NCI-H2029 treated with DMSO at 0.1 percent for 48 hours (cell line): ENCODE data around the gene SHANK1.
"Not testable (repeated sequence)": the region's sequence is repeated elsewhere in the genome, so short reads cannot be mapped to it uniquely, and the experiment has no call there.

Experiments used
- DNase-seq: peaks from one replicate; lab custom pipeline; 2025; lab: John Stamatoyannopoulos, UW

The SHANK1 gene

DNA sequence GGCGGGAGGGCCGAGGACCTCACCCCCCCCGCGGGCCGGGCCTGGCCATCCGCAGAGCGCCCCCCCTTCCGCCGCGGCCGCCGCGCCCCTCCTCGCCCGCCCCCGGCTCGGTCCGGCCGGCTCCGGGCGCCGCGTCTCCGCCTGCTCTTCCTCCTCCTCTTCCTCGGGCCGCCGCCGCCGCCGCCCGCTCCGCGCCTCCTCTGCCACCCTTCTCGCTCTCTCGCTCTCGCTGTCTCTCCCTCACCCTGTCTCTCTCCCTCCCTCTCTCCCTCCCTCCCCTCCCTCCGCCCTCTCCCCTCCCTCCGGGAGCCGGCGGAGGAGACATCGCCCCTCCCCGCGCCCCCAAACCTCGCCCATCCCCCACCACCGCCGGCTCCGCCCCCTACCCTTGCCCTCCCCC is at the start of gene SHANK1:
TSS of gene SHANK1 (minus strand) at position 237 of the 400 bp plus-strand sequence. CDS start 2,883 bp downstream, outside the sequence.
- DNase-seq = no peak

DNA sequence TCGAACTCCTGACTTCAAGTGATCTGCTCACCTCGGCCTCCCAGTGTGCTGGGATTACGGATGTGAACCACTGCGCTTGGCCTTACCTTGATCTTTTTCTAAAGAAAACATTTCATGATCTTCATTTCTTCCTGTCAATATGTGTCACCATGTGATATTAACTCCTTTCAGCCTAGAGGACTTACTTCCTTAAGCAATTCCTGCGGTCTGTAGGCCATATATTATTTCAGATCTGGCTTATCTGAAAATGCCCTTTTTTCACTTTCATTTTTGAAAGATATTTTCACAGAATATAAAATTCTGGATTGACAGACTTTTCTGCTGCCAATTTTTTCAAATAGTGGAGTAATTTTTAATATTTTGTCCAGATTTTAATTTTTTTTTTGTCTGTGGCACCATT is 48.7 kb upstream of the SHANK1 start:
- DNase-seq = no peak

DNA sequence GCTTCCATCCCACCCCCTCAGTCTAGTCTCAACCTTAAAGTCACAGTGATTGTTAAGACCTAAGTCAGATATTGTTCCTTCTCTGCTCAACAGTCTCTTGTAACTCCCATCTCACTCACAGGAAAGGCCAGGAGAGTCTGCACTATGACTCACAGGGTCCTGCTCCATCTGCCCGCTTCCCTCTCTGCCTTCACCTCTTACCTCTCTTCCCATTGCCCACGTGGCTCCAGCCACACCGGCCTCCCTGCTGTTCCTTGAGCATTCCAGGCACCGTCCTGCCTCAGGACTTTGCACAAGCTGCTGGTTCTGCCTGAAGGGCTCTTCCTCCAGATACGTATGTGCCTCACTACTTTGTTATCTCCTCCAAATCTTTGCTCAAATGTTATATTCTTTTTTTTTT is 47.7 kb upstream of the SHANK1 start:
- not testable (repeated sequence) for DNase-seq

DNA sequence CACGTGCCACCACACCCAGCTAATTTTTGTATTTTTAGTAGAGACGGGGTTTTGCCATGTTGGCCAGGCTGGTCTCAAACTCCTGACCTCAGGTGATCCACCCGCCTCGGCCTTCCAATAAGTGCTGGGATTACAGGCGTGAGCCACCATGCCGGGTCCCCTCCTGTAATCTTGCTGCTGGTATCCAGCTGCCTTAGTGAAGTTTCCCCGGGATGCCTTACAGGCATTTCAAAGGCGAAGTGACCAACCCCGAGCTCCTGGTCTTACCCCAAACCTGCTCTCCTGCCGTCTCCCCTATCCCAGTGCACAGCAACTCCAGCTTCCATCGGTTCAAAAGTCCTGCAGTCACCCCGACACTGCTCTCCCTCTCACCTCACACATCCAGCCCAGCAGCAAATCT is 47.1 kb upstream of the SHANK1 start:
- not testable (repeated sequence) for DNase-seq

DNA sequence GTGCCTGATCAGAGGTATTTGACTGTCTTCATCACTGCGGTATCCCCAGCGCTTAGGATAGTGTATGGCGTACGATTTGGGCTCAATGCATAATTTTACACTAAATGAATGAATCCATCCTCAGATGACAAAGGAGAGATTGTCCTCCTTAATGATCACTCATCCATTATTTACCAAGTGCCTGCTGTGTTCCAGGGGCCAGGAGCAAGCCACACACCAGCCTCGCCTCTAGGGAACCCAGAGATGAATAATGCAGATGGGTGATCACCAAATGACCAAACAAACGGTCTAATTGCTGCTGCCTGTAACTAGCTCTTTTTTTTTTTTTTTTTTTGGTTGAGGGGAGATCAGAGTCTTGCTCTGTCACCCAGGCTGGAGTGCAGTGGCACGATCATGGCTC is 44.8 kb upstream of the SHANK1 start:
- no peak for DNase-seq

DNA sequence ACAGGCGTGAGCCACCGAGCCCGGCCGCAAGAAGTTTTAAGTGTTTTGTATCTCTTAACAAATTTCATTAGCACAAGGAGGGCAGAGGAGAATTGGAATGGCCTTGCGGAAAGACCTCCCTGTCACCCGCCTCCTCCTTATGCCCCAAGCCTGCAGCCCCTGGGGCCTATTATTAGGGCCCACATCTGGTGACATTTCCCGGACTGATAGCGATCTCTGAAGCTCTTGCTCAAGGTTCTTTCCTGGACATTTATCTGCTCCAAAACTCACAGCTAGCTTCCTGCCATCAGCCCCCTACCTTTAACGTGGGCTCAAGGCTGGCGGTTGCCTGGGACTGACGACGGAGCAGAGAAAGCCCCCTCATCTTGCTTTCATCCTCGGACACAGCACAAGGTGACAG is 43.9 kb upstream of the SHANK1 start:
- not testable (repeated sequence) for DNase-seq

DNA sequence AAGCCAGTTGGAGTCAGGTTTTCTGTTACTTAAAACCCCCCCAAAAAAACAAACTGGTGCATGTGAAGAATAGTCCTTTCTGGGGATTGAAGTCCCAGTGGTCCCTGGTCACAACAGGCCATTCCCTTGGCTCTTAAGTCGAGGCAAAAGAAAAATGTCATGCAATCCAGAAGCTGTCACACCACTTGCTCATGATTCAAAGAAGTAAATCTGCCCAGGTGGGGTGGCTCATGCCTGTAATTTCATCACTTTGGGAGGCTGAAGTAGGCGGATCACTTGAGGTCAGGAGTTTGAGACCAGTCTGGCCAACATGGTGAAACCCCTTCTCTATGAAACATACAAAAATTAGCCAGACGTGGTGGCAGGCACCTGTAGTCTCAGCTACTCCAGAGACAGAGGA is 41.9 kb upstream of the SHANK1 start:
- not testable (repeated sequence) for DNase-seq

DNA sequence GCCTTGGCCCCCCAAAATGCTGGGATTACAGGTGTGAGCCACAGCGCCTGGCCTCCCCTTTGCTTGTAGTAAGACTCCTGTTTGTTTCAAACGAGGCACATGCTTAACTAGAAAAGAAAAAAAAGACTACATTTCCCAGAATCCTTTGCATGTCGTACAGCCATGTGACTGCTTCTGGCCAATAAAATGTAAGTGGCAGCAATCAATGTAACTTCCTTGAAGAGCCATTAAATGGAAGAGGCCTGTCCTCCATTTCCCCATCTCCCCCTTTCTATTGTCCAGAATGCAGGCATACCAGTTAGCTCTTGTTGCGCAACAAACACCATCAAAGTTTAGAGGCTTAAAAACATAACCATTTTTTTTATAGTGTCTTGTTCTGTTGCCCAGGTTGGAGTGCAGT is 40.3 kb upstream of the SHANK1 start:
- DNase-seq = no peak

DNA sequence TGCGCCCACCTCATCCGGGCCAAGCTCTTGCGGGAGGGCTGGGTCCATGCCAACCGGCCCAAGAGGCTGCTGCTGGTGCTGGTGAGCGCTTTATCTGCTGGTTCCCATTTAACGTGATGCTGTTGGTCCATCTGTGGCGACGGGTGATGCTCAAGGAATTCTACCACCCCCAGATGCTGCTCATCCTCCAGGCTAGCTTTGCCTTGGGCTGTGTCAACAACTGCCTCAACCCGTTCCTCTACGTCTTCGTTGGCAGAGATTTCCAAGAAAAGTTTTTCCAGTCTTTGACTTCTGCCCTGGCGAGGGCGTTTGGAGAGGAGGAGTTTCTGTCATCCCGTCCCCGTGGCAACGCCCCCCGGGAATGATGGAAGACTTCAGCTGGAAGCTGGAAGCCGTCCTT is 39.5 kb upstream of the SHANK1 start:
- not testable (repeated sequence) for DNase-seq

DNA sequence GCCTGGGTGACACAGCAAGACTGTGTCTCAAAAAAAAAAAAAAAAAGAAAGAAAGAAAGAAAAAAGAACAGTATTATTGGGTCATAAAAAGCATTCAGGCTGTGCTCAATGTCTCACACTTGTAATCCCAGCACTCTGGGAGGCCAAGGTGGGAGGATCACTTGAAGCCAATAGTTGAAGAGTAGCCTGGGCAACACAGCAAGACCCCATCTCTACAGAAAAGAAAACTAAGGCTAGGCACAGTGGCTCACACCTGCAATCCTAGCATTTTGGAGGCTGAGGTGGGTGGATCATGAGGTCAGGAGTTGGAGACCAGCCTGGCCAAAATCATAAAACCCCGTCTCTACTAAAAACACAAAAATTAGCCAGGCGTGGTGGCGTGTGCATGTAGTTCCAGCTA is 38.0 kb upstream of the SHANK1 start:
- DNase-seq = not testable (repeated sequence)

DNA sequence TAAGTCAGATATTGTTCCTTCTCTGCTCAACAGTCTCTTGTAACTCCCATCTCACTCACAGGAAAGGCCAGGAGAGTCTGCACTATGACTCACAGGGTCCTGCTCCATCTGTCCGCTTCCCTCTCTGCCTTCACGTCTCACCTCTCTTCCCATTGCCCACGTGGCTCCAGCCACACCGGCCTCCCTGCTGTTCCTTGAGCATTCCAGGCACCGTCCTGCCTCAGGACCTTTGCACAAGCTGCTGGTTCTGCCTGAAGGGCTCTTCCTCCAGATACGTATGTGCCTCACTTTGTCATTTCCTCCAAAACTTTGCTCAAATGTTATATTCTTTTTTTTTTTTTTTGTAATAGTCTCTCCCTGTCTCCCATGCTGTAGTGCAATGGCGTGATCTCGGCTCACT is 36.6 kb upstream of the SHANK1 start:
- DNase-seq = not testable (repeated sequence)

DNA sequence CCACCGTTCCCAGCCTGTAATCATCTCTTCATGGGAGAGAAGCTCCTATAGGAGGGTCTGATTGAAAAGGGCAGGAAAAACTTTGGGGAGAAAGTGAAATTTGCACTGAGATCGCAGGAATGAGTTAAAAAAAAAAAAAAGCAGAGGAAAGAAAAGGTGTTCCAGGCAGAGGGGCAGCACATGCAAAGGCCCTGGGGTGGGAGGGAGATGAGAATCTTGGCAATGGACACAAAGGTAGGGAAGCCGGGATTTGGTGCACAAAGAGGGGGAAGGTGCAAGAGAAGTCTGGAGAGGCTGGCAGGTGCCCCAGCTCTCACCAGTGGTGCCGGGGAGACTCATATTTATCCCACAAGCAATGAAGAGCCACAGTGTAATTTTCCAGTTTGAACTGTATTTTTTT is 34.3 kb upstream of the SHANK1 start:
- no peak for DNase-seq

DNA sequence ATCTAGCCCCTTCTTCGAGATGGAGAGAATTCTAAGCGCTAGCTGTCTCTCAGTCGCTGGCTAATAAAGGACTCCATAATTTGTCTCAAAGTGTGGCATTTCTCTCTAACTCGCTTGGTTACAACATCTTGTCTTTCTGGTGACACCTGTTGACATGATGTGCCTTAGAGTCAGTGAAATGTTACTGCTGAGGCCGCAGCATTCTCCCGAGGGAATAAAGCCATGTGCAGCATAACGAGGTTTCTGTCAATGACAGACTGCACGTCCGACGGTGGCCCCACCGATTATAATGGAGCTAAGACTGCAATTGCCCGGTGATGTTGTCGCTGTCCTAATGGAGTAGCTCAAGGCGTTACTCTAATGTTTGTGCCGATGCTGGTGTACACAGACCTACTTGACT is 30.4 kb upstream of the SHANK1 start:
- DNase-seq = no peak

DNA sequence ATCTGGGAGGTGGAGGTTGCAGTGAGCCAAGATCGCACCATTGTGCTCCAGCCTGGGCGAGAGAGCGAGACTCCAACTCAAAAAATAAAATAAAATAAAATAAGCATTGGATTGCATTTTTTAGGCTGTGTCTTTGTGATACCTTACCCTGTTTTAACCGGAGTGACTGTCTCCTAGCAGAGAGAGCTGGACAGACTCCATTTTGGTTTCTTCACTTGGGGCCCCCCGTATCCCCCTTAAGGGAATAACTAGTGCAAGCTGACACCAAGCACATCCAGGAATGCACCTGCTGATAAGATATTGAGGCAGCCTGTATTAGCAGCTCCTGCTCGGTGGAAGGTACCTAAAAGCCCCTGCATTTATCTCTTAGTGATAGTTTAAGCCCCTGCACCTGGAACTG is 29.9 kb upstream of the SHANK1 start:
- no peak for DNase-seq

DNA sequence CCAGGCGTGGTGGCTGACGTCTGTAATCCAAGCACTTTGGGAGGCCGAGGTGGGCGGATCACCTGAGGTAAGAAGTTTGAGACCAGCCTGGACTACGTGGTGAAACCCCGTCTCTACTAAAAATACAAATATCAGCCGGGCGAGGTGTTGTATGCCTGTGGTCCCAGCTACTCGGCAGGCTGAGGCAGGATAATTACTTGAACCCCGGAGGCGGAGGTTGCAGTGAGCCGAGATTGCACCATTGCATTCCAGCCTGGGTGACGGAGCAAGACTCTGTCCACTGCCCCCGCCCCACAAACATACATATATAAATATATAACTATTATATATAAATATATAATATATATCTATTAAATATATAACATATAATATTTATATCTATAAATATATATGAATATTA is 27.5 kb upstream of the SHANK1 start:
- DNase-seq = not testable (repeated sequence)

DNA sequence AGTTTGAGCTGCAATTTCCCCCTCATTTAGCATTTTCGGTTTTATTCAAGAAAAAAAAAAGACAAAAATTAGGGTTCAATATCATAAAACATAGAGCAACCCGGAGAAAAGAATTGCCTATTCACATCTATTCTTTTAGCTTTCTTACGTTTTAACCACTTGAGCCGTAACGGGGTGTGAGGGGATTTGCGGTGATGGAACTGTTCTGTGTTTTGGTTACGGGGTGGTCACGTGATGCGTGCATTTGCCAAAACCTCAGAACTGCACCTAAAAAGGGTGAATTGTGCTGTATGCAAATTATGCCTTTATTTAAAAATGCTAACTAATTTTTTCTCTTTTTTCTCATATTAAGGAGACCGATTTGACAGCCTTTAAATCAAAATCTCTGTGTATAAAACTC is 25.6 kb upstream of the SHANK1 start:
- no peak for DNase-seq

DNA sequence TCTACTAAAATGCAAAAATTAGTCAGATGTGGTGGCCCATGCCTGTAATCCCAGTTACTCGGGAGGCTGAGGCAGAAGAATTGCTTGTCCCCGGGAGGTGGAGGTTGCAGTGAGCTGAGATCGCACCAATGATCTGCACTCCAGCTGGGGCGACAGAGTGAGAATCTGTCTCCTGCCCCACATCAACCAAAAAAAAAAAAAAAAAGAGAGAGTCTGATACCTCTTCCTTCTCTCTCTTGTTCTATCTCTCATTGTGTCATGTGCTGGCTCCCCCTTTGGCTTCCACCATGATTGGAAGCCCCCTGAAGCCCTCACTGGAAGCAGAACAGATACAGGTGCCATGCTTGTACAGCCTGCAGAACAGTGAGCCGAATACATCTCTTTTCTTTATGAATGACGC is 23.9 kb upstream of the SHANK1 start:
- DNase-seq = no peak

DNA sequence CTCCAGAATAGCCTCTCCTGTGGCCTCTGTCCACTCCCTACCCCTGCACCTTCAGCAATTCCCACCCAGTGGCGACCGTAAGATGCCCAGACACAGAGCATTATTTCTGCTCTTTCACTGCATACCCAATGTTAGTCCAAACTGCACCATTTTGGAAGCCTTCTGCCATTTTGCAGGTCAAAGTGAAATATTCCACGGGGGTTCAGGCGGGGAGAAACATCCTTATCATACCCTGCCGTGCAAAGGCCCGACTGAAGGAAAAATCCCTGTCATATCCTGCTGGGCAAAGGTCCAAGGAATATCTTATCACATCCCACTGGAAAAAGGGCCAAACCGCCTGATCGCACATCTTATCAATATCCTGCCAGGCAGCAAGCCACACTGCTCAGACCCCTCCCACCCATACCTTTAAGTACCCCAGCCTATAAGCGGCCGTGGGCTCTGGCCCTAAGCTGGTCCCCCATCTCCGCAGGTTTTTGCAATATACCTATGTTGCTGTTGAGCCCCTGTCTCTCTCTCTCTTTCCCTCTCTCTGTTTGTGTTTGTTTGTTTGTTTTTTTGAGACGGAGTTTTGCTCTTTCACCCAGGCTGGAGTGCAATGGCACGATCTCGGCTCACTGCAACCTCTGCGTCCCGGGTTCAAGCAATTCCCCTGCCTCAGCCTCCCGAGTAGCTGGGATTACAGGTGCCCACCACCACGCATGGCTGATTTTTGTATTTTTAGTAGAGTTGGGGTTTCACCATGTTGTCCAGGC is 21.8 kb upstream of the SHANK1 start:
- DNase-seq = no peak

DNA sequence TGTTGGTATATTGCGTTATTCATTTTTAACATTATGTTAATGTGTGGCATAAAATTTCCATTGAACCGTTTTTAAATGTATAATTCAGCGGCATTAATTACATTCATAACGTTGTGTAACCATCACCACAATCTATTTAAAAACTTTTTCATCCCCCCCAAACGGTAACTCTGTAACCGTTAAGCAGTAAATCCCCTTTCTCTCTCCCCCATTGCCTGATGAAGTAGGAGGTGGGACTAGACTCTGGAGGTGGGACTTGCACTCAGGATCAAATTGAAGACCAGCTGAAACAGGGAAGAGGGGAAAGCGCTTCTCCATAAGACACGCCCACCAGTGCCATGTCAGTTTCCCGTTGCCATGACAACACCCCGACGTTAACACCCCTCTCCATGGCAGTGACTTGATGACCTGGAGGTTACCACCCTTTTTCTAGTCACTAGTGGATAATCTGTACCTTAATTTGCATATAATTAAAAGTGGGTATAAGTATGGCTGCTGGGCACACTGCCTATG is 20.4 kb upstream of the SHANK1 start:
- no peak for DNase-seq

DNA sequence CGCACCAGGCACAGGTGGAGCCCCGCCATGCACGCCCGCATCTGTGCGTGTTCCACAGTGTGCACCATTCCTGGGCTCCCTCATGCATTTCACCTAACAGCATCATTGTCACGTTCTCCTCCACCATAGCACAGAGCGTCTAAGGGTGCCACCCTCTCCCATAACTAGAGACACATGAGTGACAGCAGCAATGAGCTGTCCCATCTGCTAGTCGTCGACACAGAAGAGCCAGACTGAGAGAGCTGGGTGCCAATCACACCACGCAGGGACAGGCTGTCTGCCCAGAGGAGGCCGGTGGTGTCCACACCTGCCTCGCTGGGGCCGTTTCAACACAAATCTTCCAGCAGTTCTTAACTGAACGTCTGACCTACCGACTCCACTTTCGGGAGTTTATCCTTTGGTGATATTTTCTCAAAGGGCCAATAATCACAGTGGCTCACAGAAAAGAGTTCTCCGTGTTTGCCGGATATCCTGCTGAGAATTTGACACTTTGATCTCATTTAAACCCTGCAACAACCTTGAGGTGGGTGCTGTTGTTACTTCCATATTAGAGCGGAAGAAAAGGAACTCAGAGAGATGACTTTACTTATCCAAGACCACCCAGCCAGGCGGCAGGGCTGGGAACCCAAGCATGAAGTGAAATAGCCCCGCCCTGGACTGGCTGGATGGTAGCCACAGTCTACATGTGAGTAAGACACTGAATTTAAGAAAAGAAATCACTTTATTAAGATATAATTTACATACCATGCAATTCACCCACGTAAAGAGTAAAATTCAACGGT is 19.7 kb upstream of the SHANK1 start:
- no peak for DNase-seq

DNA sequence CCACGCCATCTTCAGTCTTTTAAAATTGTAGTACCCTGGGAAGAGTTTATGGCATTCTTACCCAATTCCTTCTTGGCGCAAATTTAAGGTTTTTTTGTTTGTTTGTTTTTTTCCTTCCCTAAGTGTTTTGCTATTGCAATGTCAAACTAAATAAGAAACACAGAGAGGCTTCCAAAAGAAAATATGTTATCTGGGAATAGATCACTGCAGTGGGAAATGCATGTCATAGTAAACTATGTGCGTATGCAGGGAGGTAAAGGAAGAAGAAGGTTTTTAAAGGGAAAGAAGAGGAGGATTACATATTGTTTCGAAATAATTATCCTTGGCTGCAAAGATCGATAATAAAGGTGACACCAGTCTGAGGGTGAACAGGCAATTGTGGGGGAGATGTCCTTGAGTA is 16.7 kb upstream of the SHANK1 start:
- no peak for DNase-seq

DNA sequence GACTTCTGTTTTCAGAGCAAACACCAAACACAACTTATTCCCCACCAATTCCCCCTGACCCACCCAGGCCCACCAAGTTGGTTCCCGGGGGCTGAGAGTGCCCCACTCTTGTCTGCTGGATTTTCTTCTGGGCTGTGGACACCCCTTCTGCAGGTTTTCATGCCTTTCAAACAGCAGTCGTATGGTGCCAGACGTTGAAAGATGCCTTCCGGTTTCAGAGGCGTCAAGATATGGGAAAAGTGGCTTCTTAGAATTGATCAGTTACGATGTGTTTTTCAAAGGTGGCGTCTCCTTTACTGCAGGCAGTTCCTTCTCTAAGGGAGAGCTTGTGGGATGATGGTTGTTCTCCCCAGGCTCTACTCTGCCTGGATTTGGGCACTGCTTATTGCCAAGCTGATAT is 16.3 kb upstream of the SHANK1 start:
- no peak for DNase-seq

DNA sequence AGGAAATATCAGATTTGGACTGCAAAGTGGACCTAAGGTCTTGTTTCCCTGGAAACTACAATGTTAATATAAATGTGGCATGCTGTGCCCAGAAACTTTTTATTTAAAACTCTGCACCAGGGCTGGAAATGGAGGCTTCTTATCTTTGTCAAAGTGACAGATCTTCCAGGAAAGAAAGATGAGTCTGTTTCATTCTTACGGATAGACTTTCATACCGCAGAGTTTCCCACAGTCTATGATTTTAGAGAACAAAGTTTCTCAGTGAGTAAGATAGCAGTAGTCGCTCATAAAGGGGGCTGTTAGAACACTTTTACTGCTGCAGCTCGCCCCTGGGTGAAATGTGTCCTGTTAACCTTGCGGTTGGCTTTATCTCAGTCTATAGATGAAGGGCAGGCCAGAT is 10.3 kb upstream of the SHANK1 start:
- DNase-seq = no peak
